ENCODE data around the gene PLAC8. TPM values are rescaled to one million over a fixed set of nuclear protein-coding genes. Genes with fewer than 3 reads are reported as not detected.

The PLAC8 gene
- total and polyA plus RNA-seq, 8 donors: 4.2 to 48.7 (median 7.6) TPM

DNA sequence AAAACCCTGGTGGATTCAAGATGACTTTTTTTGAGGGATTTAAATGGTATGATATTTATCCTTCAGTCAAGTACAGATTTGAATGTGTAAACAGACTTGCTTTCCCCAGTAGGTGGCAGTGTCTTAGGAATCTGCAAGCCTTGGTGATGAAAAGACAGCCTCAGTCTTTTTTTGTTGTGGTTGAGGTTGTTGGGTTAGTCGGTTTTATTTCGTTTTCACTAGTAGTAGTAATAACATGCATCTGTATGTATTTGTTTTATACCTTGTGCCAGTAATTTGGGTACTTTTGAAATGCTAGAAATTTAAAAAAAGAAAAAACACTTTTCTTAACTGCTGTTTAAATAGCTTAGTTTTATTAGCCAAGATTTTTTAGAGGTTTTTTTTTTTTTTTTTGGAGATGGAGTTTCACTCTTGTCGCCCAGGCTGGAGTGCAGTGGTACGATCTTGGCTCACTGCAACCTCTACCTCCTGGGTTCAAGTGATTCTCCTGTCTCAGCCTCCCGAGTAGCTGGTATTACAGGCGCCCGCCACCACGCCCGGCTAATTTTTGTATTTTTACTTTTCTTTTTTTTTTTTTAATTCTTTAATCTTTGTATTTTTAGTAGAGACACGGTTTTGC is 40.3 kb downstream of the PLAC8 start:
- H3K27ac ChIP-seq: no peak overlapping the region
- H3K4me3 ChIP-seq: no peak overlapping the region
- H3K4me1 ChIP-seq: no peaks in the 10 kb centered on the region
- H3K9me3 ChIP-seq: no peaks in the 10 kb centered on the region
- H3K36me3 ChIP-seq: peaks cover 0 to 32% of the 10 kb centered on the region in 2 donors
- H3K27me3 ChIP-seq: no peaks in the 10 kb centered on the region
- DNase-seq (peak in 2 of 4 donors; percentile 12 to 55), ATAC-seq (peak; percentile 85)
- TF ChIP-seq CTCF (IDR thresholded peaks at IDR 0.05): peak; percentile 53 to 66
- intact Hi-C loops (cut with DNase I): loop anchor here in 1 of 2 donors (10.0 kb wide), 1 partner anchor 211 kb away; the partner anchor contains the start of gene COQ2

- intact Hi-C loops (cut with DNase I): loop anchor here in 1 of 2 donors (10.0 kb wide), 1 partner anchor 214 kb away; the partner anchor contains the start of gene COQ2
Measured at GRCh38 chr4:83071116-83071515, 43.4 kb downstream of the PLAC8 start.

DNA sequence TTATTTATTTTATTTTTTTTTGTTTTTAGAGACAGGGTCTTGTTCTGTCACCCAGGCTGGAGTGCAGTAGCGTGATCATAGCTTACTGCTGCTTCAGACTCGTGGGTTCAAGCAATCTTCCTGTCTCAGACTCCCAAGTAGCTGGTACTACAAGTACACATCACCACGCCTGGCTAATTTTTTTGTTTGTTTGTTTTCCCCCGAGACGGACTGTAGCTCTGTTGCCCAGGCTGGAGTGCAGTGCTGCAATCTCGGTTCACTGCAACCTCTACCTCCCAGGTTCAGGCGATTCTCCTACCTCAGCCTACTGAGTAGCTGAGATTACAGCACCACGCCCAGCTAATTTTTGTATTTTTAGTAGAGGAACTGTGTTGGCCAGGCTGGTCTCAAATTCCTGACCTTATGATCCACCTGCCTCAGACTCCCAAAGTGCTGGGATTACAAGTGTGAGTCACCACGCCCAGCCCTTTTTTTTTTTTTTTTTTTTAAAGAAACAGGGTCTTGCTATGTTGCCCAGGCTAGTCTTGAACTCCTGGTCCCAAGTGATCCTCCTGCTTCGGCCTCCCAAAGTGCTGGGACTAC is 47.4 kb downstream of the PLAC8 start:
- Histone ChIP-seq H3K27me3 (no peaks in the 10 kb centered on the region), H3K36me3 (peaks cover 0 to 76% of the 10 kb centered on the region in 2 donors), H3K4me3 (no peak overlapping the region), H3K27ac (no peak overlapping the region), H3K4me1 (no peaks in the 10 kb centered on the region), H3K9me3 (no peaks in the 10 kb centered on the region)
- ATAC-seq (no peak), DNase-seq (no peak)
- TF ChIP-seq CTCF (IDR thresholded peaks at IDR 0.05): no peak
- intact Hi-C loops (cut with DNase I): no loop called here

More at GRCh38 chr4:83071116-83071515, 43.4 kb downstream of the PLAC8 start:
- ATAC-seq (no peak), DNase-seq (no peak)
- no peaks in the 10 kb centered on the region for H3K9me3 ChIP-seq
- H3K27ac ChIP-seq: no peak overlapping the region
- TF ChIP-seq CTCF (IDR thresholded peaks at IDR 0.05): no peak
- H3K4me1 ChIP-seq: no peaks in the 10 kb centered on the region
- H3K4me3 ChIP-seq: no peak overlapping the region
- H3K36me3 ChIP-seq: peaks cover 0 to 57% of the 10 kb centered on the region in 2 donors
- no peaks in the 10 kb centered on the region for H3K27me3 ChIP-seq

DNA sequence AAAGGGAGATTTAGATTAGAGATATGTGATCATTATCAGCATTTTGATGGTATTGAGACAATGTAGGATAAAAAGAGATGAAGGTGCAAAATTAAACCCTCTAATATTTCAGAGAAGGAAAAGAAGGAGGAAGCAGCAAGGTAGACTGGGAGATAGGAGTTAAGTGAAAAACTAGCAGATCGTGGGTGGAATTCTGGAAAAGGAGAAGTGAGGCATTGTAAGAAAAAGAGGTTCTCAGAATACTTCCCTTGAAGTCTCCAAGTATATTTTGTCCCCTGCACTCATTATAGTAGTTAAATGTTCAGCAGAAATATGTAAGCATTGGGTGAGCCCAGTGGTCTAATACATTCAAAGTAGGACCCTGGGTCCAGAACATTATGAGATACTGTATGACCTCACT is 49.3 kb downstream of the PLAC8 start:
- DNase-seq (no peak), ATAC-seq (no peak)
- Histone ChIP-seq H3K4me1 (no peaks in the 10 kb centered on the region), H3K27ac (no peak overlapping the region), H3K36me3 (peaks cover 0 to 78% of the 10 kb centered on the region in 2 donors), H3K9me3 (no peaks in the 10 kb centered on the region), H3K27me3 (no peaks in the 10 kb centered on the region), H3K4me3 (no peak overlapping the region)
- TF ChIP-seq CTCF (IDR thresholded peaks at IDR 0.05): no peak
- intact Hi-C loops (cut with DNase I): no loop called here

DNA sequence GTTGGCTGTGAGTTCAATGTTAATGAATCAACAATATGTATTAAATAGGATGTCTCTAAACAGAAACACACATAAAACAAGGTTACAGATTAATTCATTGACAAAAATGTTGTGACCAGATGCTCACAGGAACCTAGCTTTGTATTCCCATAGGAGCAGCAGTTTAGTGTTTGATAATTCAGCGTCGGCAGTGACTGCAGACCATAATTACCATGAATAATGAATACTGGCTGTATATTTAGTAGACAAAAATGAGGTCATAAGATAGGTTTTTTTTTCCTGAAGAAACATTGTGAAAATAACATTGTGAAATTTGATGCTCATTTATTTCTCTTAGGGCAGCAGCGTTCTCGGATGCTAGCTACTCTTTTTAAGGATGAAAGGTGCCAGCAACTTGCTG is 51.8 kb downstream of the PLAC8 start:
- H3K27ac ChIP-seq: no peak overlapping the region
- intact Hi-C loops (cut with DNase I): no loop called here
- H3K4me1 ChIP-seq: no peaks in the 10 kb centered on the region
- TF ChIP-seq CTCF (IDR thresholded peaks at IDR 0.05): no peak
- DNase-seq (no peak), ATAC-seq (no peak)
- H3K27me3 ChIP-seq: no peaks in the 10 kb centered on the region
- peaks cover 0 to 83% of the 10 kb centered on the region in 2 donors for H3K36me3 ChIP-seq
- H3K9me3 ChIP-seq: no peaks in the 10 kb centered on the region
- H3K4me3 ChIP-seq: no peak overlapping the region
